H9 (cell line): ENCODE measurements around the gene TDRD1. TPM values are rescaled to one million over a fixed set of nuclear protein-coding genes. Genes with fewer than 3 reads are reported as not detected.

Experiments used
- DNase-seq: peaks from one replicate; pipeline ENCODE4 v3.0.0-alpha.2; 2017
- H2AFZ ChIP-seq: one replicate; pipeline ENCODE4 v1.6.1; 2013; ENCODE audit warnings: mild to moderate bottlenecking, low read length, control low read depth, moderate library complexity
- H2AK5ac ChIP-seq: 2 replicates; pipeline ENCODE4 v1.6.1; 2013; ENCODE audit warnings: low read length, control low read depth, mixed read lengths; ENCODE audit not compliant: insufficient read length
- H2BK120ac ChIP-seq: one replicate; pipeline ENCODE4 v1.6.1; 2013; ENCODE audit warnings: low read depth, mild to moderate bottlenecking, low read length, control low read depth, inconsistent platforms; ENCODE audit not compliant: poor library complexity, severe bottlenecking
- H2BK12ac ChIP-seq: 2 replicates; pipeline ENCODE4 v1.6.1; 2013; ENCODE audit warnings: low read length, control low read depth, mixed read lengths, low read depth; ENCODE audit not compliant: insufficient read length
- H2BK15ac ChIP-seq: 2 replicates; pipeline ENCODE4 v1.6.1; 2013; ENCODE audit warnings: low read depth, low read length, control low read depth
- H2BK20ac ChIP-seq: one replicate; pipeline ENCODE4 v1.6.1; 2013; ENCODE audit warnings: low read depth, mild to moderate bottlenecking, low read length, control low read depth, inconsistent platforms; ENCODE audit not compliant: poor library complexity, severe bottlenecking
- H2BK5ac ChIP-seq: 2 replicates; pipeline ENCODE4 v1.6.1; 2013; ENCODE audit warnings: low read length, control low read depth, mixed read lengths; ENCODE audit not compliant: insufficient read length
- H3K14ac ChIP-seq: 2 replicates; pipeline ENCODE4 v1.6.1; 2013; ENCODE audit warnings: low read length, control low read depth; ENCODE audit not compliant: insufficient read depth
- H3K18ac ChIP-seq: 2 replicates; pipeline ENCODE4 v1.6.1; 2013; ENCODE audit warnings: low read depth, mild to moderate bottlenecking, mixed read lengths, low read length, control low read depth; ENCODE audit not compliant: insufficient read length
- H3K23ac ChIP-seq: 2 replicates; pipeline ENCODE4 v1.6.1; 2013; ENCODE audit warnings: low read length, control low read depth, mixed read lengths, low read depth; ENCODE audit not compliant: insufficient read length
- H3K23me2 ChIP-seq: 2 replicates; pipeline ENCODE4 v1.6.1; 2013; ENCODE audit warnings: low read depth, mild to moderate bottlenecking, mixed read lengths, low read length, control low read depth; ENCODE audit not compliant: insufficient read length, poor library complexity, severe bottlenecking
- H3K27ac ChIP-seq: 2 replicates; pipeline ENCODE4 v1.5.1; 2013; ENCODE audit warnings: low read length, control low read depth, mixed read lengths, low read depth; ENCODE audit not compliant: insufficient read length
- H3K27me3 ChIP-seq: 2 replicates; pipeline ENCODE4 v1.6.1; 2013; ENCODE audit warnings: low read length, control low read depth, inconsistent platforms; ENCODE audit not compliant: insufficient read depth
- H3K4ac ChIP-seq: 2 replicates; pipeline ENCODE4 v1.6.1; 2013; ENCODE audit warnings: low read depth, mild to moderate bottlenecking, control low read depth, inconsistent platforms, low read length, moderate library complexity
- H3K4me1 ChIP-seq: 2 replicates; pipeline ENCODE4 v1.6.1; 2013; ENCODE audit warnings: low read length, control low read depth, inconsistent platforms; ENCODE audit not compliant: insufficient read depth
- H3K4me2 ChIP-seq: 2 replicates; pipeline ENCODE4 v1.6.1; 2013; ENCODE audit warnings: low read length, control low read depth, mixed read lengths; ENCODE audit not compliant: insufficient read length, insufficient read depth
- H3K56ac ChIP-seq: 2 replicates; pipeline ENCODE4 v1.6.1; 2013; ENCODE audit warnings: low read depth, mild to moderate bottlenecking, mixed read lengths, low read length, control low read depth; ENCODE audit not compliant: insufficient read length
- H3K79me1 ChIP-seq: 2 replicates; pipeline ENCODE4 v1.6.1; 2013; ENCODE audit warnings: low read depth, mild to moderate bottlenecking, moderate library complexity, low read length, control low read depth, inconsistent platforms; ENCODE audit not compliant: insufficient read depth, poor library complexity, severe bottlenecking
- H3K79me2 ChIP-seq: 2 replicates; pipeline ENCODE4 v1.6.1; 2013; ENCODE audit warnings: low read length, control low read depth, inconsistent platforms; ENCODE audit not compliant: insufficient read depth
- H3K9ac ChIP-seq: 2 replicates; pipeline ENCODE4 v1.6.1; 2013; ENCODE audit warnings: low read length, control low read depth, mixed read lengths; ENCODE audit not compliant: insufficient read length; ENCODE audit errors: extremely low read depth
- H3K9me3 ChIP-seq: one replicate; pipeline ENCODE4 v1.6.1; 2013; ENCODE audit warnings: low read depth, low read length, inconsistent platforms; ENCODE audit not compliant: control insufficient read depth
- H3T11ph ChIP-seq: one replicate; pipeline ENCODE4 v1.6.1; 2013; ENCODE audit warnings: mild to moderate bottlenecking, low read length, control low read depth, inconsistent platforms
- H4K20me1 ChIP-seq: one replicate; pipeline ENCODE4 v1.6.1; 2013; ENCODE audit not compliant: control insufficient read depth, insufficient read length, insufficient read depth
- H4K5ac ChIP-seq: 2 replicates; pipeline ENCODE4 v1.6.1; 2013; ENCODE audit warnings: low read depth, mild to moderate bottlenecking, mixed read lengths, low read length, control low read depth; ENCODE audit not compliant: insufficient read length
- H4K8ac ChIP-seq: replicated peaks from 2 replicates; pipeline ENCODE4 v1.6.1; 2013; ENCODE audit warnings: low read length, control low read depth, mixed read lengths, low read depth; ENCODE audit not compliant: insufficient read length
- H4K91ac ChIP-seq: 2 replicates; pipeline ENCODE4 v1.6.1; 2013; ENCODE audit warnings: low read depth, mild to moderate bottlenecking, moderate library complexity, mixed read lengths, low read length, control low read depth; ENCODE audit not compliant: insufficient read length
- H3K27ac Mint-ChIP-seq, 3 experiments: 2 replicates in 2 of 3; 3 replicates in 1 of 3; pipeline ENCODE4 v1.8.0; 2020 to 2021; ENCODE audit warnings: mixed read lengths in 3 of 3, mild to moderate bottlenecking in 1 of 3, moderate library complexity in 1 of 3
- H3K27me3 Mint-ChIP-seq: 2 replicates; pipeline ENCODE4 v1.8.0; 2021; ENCODE audit warnings: low read depth, mild to moderate bottlenecking, moderate library complexity, mixed read lengths
- H3K36me3 Mint-ChIP-seq, 3 experiments: 2 replicates in 2 of 3; 3 replicates in 1 of 3; pipeline ENCODE4 v1.8.0; 2020 to 2021; ENCODE audit warnings: low read depth in 3 of 3, mixed read lengths in 3 of 3; ENCODE audit not compliant: insufficient read depth in 1 of 3
- H3K4me1 Mint-ChIP-seq, 2 experiments: 2 replicates each; pipeline ENCODE4 v1.8.0; 2020; ENCODE audit warnings: mixed read lengths in 2 of 2
- H3K4me3 Mint-ChIP-seq, 2 experiments: 2 replicates in 1 of 2; 3 replicates in 1 of 2; pipeline ENCODE4 v1.8.0; 2020 to 2021; ENCODE audit warnings: mild to moderate bottlenecking in 2 of 2, mixed read lengths in 2 of 2, moderate library complexity in 1 of 2
- H3K9me3 Mint-ChIP-seq, 2 experiments: 2 replicates in 1 of 2; 3 replicates in 1 of 2; pipeline ENCODE4 v1.8.0; 2020; ENCODE audit warnings: mild to moderate bottlenecking in 2 of 2, mixed read lengths in 2 of 2, moderate library complexity in 1 of 2
- WGBS: extraction: QIAGEN DNeasy Blood & Tissue Kit; methylation state at CpG from one replicate; pipeline ENCODE4 v1.1.7; 2013; ENCODE audit warnings: missing lambda C conversion rate, low lambda C conversion rate, mixed read lengths; ENCODE audit not compliant: insufficient read length; ENCODE audit errors: extremely low coverage; 5-methylcytosine and 5-hydroxymethylcytosine counted together
- total RNA-seq: library from RNA; stranded (reverse); gene quantifications from 2 replicates; pipeline ENCODE4 v1.2.1, GENCODE V29; 2021
- TF ChIP-seq, protein P1 (sequence below): fragments of 200-600 bp; sonication (generic); conservative IDR thresholded peaks from 3 replicates; pipeline ENCODE4 v1.8.0; 2021; ENCODE audit warnings: antibody characterized with exemption, mild to moderate bottlenecking

The TDRD1 gene
- total RNA-seq, 1 experiment from 2014 or later = 0.15 TPM

DNA sequence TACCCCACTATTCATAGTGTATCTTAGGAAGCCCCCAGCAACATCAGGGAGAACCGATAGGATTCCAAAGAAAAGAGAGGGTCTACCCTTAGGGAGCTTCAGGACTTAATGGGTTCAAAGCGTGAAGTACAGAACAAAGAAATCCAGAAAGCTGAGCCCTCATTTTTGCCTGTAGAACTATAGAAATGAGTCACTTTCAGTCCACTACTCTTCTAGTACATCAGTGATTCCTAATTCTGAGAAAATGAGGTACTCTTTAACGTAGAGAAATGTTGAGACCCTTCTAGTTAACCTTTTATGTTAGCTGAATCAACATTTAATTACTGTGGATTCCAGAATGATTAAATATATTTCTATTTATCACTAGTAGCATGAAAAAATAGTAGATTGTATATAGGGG, 1.8 kb downstream of the TDRD1 start:
- Histone ChIP-seq H2BK12ac (no peak overlapping the region), H3K56ac (no peak overlapping the region), H2BK15ac (no peak overlapping the region), H4K8ac (no peak overlapping the region), H4K20me1 (no peaks in the 10 kb centered on the region), H3T11ph (no peak overlapping the region), H3K9ac (no peak overlapping the region), H3K27me3 (no peaks in the 10 kb centered on the region), H3K79me2 (no peaks in the 10 kb centered on the region), H2BK120ac (no peak overlapping the region), H3K23me2 (no peaks in the 10 kb centered on the region), H3K79me1 (no peaks in the 10 kb centered on the region), H3K14ac (no peak overlapping the region), H3K4me2 (no peak overlapping the region), H2AFZ (no peak overlapping the region), H2AK5ac (no peak overlapping the region), H3K27ac (no peak overlapping the region), H3K4ac (no peak overlapping the region), H3K23ac (no peak overlapping the region), H3K18ac (no peak overlapping the region), H2BK20ac (no peak overlapping the region), H2BK5ac (no peak overlapping the region), H3K4me1 (no peaks in the 10 kb centered on the region), H4K91ac (no peak overlapping the region), H4K5ac (no peak overlapping the region), H3K9me3 (no peaks in the 10 kb centered on the region)
- WGBS = no CpG with 5 or more reads among the region's 3 CpGs
- no peak for DNase-seq
- H3K9me3 Mint-ChIP-seq = no peaks in the 10 kb centered on the region; a peak in 1 of 5 replicates
- TF ChIP-seq, protein P1, sequence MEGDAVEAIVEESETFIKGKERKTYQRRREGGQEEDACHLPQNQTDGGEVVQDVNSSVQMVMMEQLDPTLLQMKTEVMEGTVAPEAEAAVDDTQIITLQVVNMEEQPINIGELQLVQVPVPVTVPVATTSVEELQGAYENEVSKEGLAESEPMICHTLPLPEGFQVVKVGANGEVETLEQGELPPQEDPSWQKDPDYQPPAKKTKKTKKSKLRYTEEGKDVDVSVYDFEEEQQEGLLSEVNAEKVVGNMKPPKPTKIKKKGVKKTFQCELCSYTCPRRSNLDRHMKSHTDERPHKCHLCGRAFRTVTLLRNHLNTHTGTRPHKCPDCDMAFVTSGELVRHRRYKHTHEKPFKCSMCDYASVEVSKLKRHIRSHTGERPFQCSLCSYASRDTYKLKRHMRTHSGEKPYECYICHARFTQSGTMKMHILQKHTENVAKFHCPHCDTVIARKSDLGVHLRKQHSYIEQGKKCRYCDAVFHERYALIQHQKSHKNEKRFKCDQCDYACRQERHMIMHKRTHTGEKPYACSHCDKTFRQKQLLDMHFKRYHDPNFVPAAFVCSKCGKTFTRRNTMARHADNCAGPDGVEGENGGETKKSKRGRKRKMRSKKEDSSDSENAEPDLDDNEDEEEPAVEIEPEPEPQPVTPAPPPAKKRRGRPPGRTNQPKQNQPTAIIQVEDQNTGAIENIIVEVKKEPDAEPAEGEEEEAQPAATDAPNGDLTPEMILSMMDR = no peak
- peaks cover 13 to 14% of the 10 kb centered on the region in 2 experiments for H3K4me1 Mint-ChIP-seq
- no peak overlapping the region for H3K4me3 Mint-ChIP-seq
- H3K27me3 Mint-ChIP-seq = peaks cover under 1% of the 10 kb centered on the region
- no peaks in the 10 kb centered on the region; a peak in 1 of 7 replicates for H3K36me3 Mint-ChIP-seq
- no peak overlapping the region for H3K27ac Mint-ChIP-seq
